ENCODE data around the gene CBY1. TPM values are rescaled to one million over a fixed set of nuclear protein-coding genes. Genes with fewer than 3 reads are reported as not detected.

The CBY1 gene
- total and polyA plus RNA-seq, 2 donors (not counting 3 experiments of a cell fraction or from before 2014, with no cell fraction given), result 37.0 to 41.8 TPM

DNA sequence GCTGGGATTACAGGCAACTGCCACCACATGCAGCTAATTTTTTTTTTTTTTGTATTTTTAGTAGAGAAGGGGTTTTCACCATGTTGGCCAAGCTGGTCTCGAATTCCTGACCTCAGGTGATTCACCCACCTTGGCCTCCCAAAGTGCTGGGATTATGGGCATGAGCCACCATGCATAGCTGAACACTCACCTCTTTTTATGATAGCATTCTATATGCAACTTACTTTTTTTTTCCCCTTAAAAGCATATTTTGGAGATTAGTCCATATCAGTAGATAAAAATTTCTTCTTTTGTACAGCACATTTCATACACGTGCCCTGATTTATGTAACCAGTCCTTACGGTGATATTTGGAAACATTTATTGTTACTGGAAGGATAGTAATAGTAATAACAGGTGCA is 63.9 kb downstream of the CBY1 start:
- no TSS peak for BruUV-seq (replicated peaks)
- no peaks in the 10 kb centered on the region for H3K9me1 ChIP-seq (replicated peaks; ENCODE audit: control insufficient read depth, extremely low read depth, insufficient read depth, low read length)
- peaks cover 0 to 23% of the 10 kb centered on the region in 2 experiments for H3K36me3 ChIP-seq (ENCODE audit: control insufficient read depth in 2 of 2, extremely low read depth in 1 of 2, insufficient read depth in 2 of 2, low read length in 2 of 2)
- ChIA-PET CTCF (interaction anchor here (0.8 to 1.1 kb wide), 3 partner anchors 13 to 48 kb away, joined by 3 read pairs; no protein-coding TSS in a partner anchor), POLR2A (interaction anchor here (0.6 kb wide), 1 partner anchor 15 kb away, joined by 3 read pairs; the partner anchor contains the start of gene GTPBP1)
- peaks cover 10% of the 10 kb centered on the region for H3K4me1 ChIP-seq (ENCODE audit: control insufficient read depth, extremely low read depth, insufficient read depth, low read length)
- FAIRE-seq (no peak), DNase-seq (ENCODE audit: low read depth, low spot score) (no peak)
- no peaks in the 10 kb centered on the region for H3K27me3 ChIP-seq (ENCODE audit: control insufficient read depth in 2 of 2, insufficient read depth in 2 of 2, low read length in 2 of 2)
- no peak overlapping the region for H2AFZ ChIP-seq (ENCODE audit: low read depth, low read length)
- H3K79me2 ChIP-seq (ENCODE audit: control insufficient read depth, insufficient read depth, low read length), result peaks cover 7% of the 10 kb centered on the region
- no peak overlapping the region for H3K9ac ChIP-seq (replicated peaks; ENCODE audit: extremely low read depth, insufficient read depth, low read length)
- no peak overlapping the region for H3K4me3 ChIP-seq (replicated peaks in 1 of 3; ENCODE audit: insufficient read depth in 1 of 3, low read depth in 1 of 3, low read length in 3 of 3)
- no peak overlapping the region for H3K4me2 ChIP-seq (ENCODE audit: insufficient read depth, low read length)
- no peaks in the 10 kb centered on the region for H4K20me1 ChIP-seq (replicated peaks; ENCODE audit: control insufficient read depth, extremely low read depth, insufficient read depth, low read length)
- no peaks in the 10 kb centered on the region for H3K9me3 ChIP-seq (replicated peaks; ENCODE audit: control insufficient read depth, insufficient read depth, low read length)
- dilution Hi-C loops (cut with MboI; ENCODE audit: extremely low pct_ligation_motif_present, low sequenced_read_pairs) (no loop called here), intact Hi-C loops (cut with micrococcal nuclease) (no loop called here)
- no peak overlapping the region for H3K27ac ChIP-seq (ENCODE audit: insufficient read depth, low read depth, low read length)
- no peak for TF ChIP-seq GATA2 (IDR thresholded peaks at IDR 0.05; ENCODE audit: insufficient read depth, insufficient read length, low read depth, low read length)
- no peak for TF ChIP-seq MYC (IDR thresholded peaks at IDR 0.05; ENCODE audit: low read depth, low read length)
- no peak for TF ChIP-seq POLR2A (IDR thresholded peaks at IDR 0.05; ENCODE audit: low read depth, low read length)
- no peak for TF ChIP-seq FOS (IDR thresholded peaks at IDR 0.05; ENCODE audit: borderline replicate concordance, insufficient read depth, low read length)
- TF ChIP-seq, protein P1, sequence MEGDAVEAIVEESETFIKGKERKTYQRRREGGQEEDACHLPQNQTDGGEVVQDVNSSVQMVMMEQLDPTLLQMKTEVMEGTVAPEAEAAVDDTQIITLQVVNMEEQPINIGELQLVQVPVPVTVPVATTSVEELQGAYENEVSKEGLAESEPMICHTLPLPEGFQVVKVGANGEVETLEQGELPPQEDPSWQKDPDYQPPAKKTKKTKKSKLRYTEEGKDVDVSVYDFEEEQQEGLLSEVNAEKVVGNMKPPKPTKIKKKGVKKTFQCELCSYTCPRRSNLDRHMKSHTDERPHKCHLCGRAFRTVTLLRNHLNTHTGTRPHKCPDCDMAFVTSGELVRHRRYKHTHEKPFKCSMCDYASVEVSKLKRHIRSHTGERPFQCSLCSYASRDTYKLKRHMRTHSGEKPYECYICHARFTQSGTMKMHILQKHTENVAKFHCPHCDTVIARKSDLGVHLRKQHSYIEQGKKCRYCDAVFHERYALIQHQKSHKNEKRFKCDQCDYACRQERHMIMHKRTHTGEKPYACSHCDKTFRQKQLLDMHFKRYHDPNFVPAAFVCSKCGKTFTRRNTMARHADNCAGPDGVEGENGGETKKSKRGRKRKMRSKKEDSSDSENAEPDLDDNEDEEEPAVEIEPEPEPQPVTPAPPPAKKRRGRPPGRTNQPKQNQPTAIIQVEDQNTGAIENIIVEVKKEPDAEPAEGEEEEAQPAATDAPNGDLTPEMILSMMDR (IDR thresholded peaks at IDR 0.05; ENCODE audit: extremely low read depth in 1 of 2, insufficient read depth in 1 of 2, low read depth in 1 of 2, low read length in 2 of 2), result no peak
- TF ChIP-seq EZH2 (IDR thresholded peaks at IDR 0.05; ENCODE audit: borderline replicate concordance, low read depth, low read length, severe bottlenecking), result no peak
- no peak for TF ChIP-seq POLR2AphosphoS5 (IDR thresholded peaks at IDR 0.05; ENCODE audit: insufficient read depth, low read depth, low read length)
- TF ChIP-seq, protein P2, sequence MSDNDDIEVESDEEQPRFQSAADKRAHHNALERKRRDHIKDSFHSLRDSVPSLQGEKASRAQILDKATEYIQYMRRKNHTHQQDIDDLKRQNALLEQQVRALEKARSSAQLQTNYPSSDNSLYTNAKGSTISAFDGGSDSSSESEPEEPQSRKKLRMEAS (IDR thresholded peaks at IDR 0.05; ENCODE audit: insufficient read depth, insufficient read length), result no peak
- no peak for TF ChIP-seq JUN (IDR thresholded peaks at IDR 0.05; ENCODE audit: borderline replicate concordance, insufficient read depth, insufficient read length, low read depth)
